Neural progenitor cell (in vitro differentiated cells): ENCODE results near the gene GLIS1. TPM values are rescaled to one million over a fixed set of nuclear protein-coding genes. Genes with fewer than 3 reads are reported as not detected.

ENCODE experiments used
- DNase-seq: peaks from one replicate; pipeline ENCODE4 v3.0.0-alpha.2; 2016; ENCODE audit warnings: low spot score
- H2AFZ ChIP-seq: fragments of 200-600 bp; sonication (generic); replicated peaks from 2 replicates; pipeline ENCODE4 v1.6.1; 2016; ENCODE audit warnings: antibody characterized with exemption
- H3F3A ChIP-seq: fragments of 200-600 bp; sonication (generic); 2 replicates; pipeline ENCODE4 v1.6.1; 2016; ENCODE audit warnings: antibody characterized with exemption, low read depth
- H3K27ac ChIP-seq: fragments of 200-600 bp; sonication (generic); 2 replicates; pipeline ENCODE4 v1.5.1; 2016; ENCODE audit warnings: mild to moderate bottlenecking
- H3K27me3 ChIP-seq: fragments of 200-600 bp; sonication (generic); 2 replicates; pipeline ENCODE4 v1.6.1; 2016; ENCODE audit warnings: mild to moderate bottlenecking, moderate library complexity
- H3K36me3 ChIP-seq: fragments of 200-600 bp; sonication (generic); 2 replicates; pipeline ENCODE4 v1.5.1; 2016
- H3K4me1 ChIP-seq: fragments of 200-600 bp; sonication (generic); 2 replicates; pipeline ENCODE4 v1.6.1; 2016; ENCODE audit warnings: mixed run types
- H3K4me2 ChIP-seq: fragments of 200-600 bp; sonication (generic); 2 replicates; pipeline ENCODE4 v1.6.1; 2016
- H3K4me3 ChIP-seq: fragments of 200-600 bp; sonication (generic); 2 replicates; pipeline ENCODE4 v1.5.1; 2016
- H3K79me2 ChIP-seq: fragments of 200-600 bp; sonication (generic); 2 replicates; pipeline ENCODE4 v1.6.1; 2016; ENCODE audit warnings: low read depth
- H3K9ac ChIP-seq: fragments of 200-600 bp; sonication (generic); 2 replicates; pipeline ENCODE4 v1.6.1; 2016
- H3K9me3 ChIP-seq: fragments of 200-600 bp; sonication (generic); 2 replicates; pipeline ENCODE4 v1.5.1; 2016; ENCODE audit warnings: low read depth
- H4K20me1 ChIP-seq: fragments of 200-600 bp; sonication (generic); 2 replicates; pipeline ENCODE4 v1.6.1; 2016; ENCODE audit warnings: low read depth
- H3K27ac Mint-ChIP-seq: 3 replicates; pipeline ENCODE4 v1.8.0; 2021; ENCODE audit warnings: mixed read lengths
- H3K27me3 Mint-ChIP-seq: 2 replicates; pipeline ENCODE4 v1.8.0; 2022; ENCODE audit warnings: low read depth, mild to moderate bottlenecking, inconsistent platforms, moderate library complexity, mixed read lengths; ENCODE audit not compliant: insufficient read depth
- H3K36me3 Mint-ChIP-seq: 3 replicates; pipeline ENCODE4 v1.8.0; 2021; ENCODE audit warnings: mixed read lengths
- H3K4me1 Mint-ChIP-seq: 3 replicates; pipeline ENCODE4 v1.8.0; 2021; ENCODE audit warnings: mixed read lengths
- H3K4me3 Mint-ChIP-seq: 3 replicates; pipeline ENCODE4 v1.8.0; 2021; ENCODE audit warnings: mild to moderate bottlenecking, moderate library complexity, mixed read lengths
- H3K9me3 Mint-ChIP-seq: 3 replicates; pipeline ENCODE4 v1.8.0; 2020; ENCODE audit warnings: mixed read lengths
- EZH2 ChIP-seq: fragments of 200-600 bp; sonication (generic); IDR thresholded peaks from 2 replicates; pipeline ENCODE4 v1.6.1; 2017; ENCODE audit warnings: antibody characterized with exemption, mild to moderate bottlenecking, moderate library complexity
- EZH2phosphoT487 ChIP-seq: fragments of 200-600 bp; sonication (generic); IDR thresholded peaks from 2 replicates; pipeline ENCODE4 v1.6.1; 2017; ENCODE audit warnings: antibody characterized with exemption
- total RNA-seq: library from RNA; depleted of rRNA; stranded (reverse); fragments of >200 nt; gene quantifications from 2 replicates; pipeline ENCODE4 v1.2.3, GENCODE V29; 2015; ENCODE audit warnings: low replicate concordance
- TF ChIP-seq, protein P1 (sequence below): fragments of 200-600 bp; sonication (generic); IDR thresholded peaks from 2 replicates; pipeline ENCODE4 v1.5.1; 2017; ENCODE audit warnings: antibody characterized with exemption, mild to moderate bottlenecking

GLIS1 gene
- total RNA-seq, 1 donor from 2014 or later, result not detected

DNA sequence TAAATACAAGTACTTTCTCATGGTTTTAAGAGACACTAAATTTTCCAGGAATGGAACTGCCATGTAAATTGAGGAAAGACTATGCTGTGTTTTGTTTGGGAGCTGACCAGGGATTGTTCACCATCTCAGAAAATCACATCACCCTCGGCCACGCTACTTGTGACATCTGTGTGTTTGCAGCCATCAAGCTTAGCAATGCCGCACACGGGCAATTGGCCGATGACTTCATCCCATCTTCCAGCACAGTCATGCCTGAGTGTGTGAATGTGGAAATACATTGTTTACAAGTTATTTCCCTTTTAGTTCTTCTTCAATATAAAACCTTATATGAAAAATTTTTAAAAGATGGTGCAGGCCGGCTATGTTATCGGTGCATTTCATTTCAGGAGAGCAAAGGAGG is 121.6 kb downstream of the GLIS1 start:
- H2AFZ ChIP-seq, result no peak overlapping the region
- H3K36me3 ChIP-seq, result no peaks in the 10 kb centered on the region
- no peaks in the 10 kb centered on the region for H3K9me3 ChIP-seq
- H3K9ac ChIP-seq, result no peak overlapping the region
- no peaks in the 10 kb centered on the region for H3K4me1 ChIP-seq
- H3K4me2 ChIP-seq, result no peak overlapping the region
- H4K20me1 ChIP-seq, result no peaks in the 10 kb centered on the region
- Mint-ChIP-seq H3K4me3 (no peak overlapping the region), H3K9me3 (no peaks in the 10 kb centered on the region), H3K27me3 (peaks cover 3% of the 10 kb centered on the region), H3K4me1 (no peaks in the 10 kb centered on the region), H3K36me3 (no peaks in the 10 kb centered on the region), H3K27ac (no peak overlapping the region)
- H3K27me3 ChIP-seq, result no peaks in the 10 kb centered on the region
- no peaks in the 10 kb centered on the region for H3K79me2 ChIP-seq
- H3K4me3 ChIP-seq, result no peak overlapping the region
- TF ChIP-seq EZH2phosphoT487 (no peak), EZH2 (no peak)
- TF ChIP-seq, protein P1, sequence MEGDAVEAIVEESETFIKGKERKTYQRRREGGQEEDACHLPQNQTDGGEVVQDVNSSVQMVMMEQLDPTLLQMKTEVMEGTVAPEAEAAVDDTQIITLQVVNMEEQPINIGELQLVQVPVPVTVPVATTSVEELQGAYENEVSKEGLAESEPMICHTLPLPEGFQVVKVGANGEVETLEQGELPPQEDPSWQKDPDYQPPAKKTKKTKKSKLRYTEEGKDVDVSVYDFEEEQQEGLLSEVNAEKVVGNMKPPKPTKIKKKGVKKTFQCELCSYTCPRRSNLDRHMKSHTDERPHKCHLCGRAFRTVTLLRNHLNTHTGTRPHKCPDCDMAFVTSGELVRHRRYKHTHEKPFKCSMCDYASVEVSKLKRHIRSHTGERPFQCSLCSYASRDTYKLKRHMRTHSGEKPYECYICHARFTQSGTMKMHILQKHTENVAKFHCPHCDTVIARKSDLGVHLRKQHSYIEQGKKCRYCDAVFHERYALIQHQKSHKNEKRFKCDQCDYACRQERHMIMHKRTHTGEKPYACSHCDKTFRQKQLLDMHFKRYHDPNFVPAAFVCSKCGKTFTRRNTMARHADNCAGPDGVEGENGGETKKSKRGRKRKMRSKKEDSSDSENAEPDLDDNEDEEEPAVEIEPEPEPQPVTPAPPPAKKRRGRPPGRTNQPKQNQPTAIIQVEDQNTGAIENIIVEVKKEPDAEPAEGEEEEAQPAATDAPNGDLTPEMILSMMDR, result no peak
- H3F3A ChIP-seq, result no peaks in the 10 kb centered on the region
- DNase-seq, result no peak
- H3K27ac ChIP-seq, result no peak overlapping the region

DNA sequence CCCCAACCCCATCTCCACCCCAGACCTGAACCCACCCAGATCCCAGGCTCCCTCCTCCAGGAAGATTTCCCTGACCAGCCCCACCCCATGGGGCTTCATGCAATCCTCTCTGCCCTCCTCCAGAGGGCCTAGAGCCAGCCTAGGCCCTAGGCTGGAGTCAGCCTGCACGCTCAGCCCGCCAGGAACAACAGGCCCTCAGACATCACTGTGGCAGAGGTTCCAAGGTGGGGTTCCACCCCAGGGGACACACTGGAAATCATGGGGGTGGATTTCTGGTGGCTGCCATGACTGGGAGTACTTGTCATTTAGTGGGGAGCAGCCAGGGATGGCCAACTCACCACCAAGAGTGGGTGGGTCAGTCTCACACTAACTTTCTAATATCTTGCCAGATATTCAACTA is 122.0 kb downstream of the GLIS1 start:
- Mint-ChIP-seq H3K36me3 (no peaks in the 10 kb centered on the region), H3K4me3 (no peak overlapping the region), H3K9me3 (peaks cover under 1% of the 10 kb centered on the region), H3K4me1 (no peaks in the 10 kb centered on the region), H3K27me3 (peaks cover 3% of the 10 kb centered on the region), H3K27ac (no peak overlapping the region)
- H3K4me2 ChIP-seq, result no peak overlapping the region
- no peaks in the 10 kb centered on the region for H3K27me3 ChIP-seq
- H2AFZ ChIP-seq, result no peak overlapping the region
- TF ChIP-seq EZH2phosphoT487, result no peak
- TF ChIP-seq, protein P1, result peak; percentile 21
- H3K79me2 ChIP-seq, result no peaks in the 10 kb centered on the region
- peak; percentile 39 for DNase-seq
- H3K9me3 ChIP-seq, result no peaks in the 10 kb centered on the region
- H3K36me3 ChIP-seq, result no peaks in the 10 kb centered on the region
- no peaks in the 10 kb centered on the region for H4K20me1 ChIP-seq
- H3K4me3 ChIP-seq, result no peak overlapping the region
- no peak overlapping the region for H3K9ac ChIP-seq
- H3K27ac ChIP-seq, result no peak overlapping the region
- H3F3A ChIP-seq, result no peaks in the 10 kb centered on the region
- H3K4me1 ChIP-seq, result no peaks in the 10 kb centered on the region

DNA sequence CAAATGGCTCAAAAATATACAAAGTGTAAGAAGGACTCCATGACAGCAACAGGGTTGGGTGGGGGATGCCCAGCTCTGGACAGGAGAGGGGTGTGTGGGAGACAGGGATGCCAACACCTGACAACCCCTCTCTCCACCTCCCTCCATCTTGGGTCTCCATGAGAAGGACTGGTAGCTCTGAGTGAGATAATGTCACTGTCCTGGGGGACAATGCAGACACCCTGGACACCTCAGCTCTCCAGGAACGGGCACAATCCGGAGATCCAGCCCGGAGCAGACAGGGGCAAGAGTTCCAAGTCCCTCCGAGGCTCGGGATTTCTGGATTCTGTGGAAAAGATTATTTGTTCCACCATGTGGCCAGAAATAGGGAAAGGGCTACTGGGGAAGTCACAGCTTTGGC is 122.5 kb downstream of the GLIS1 start:
- no peaks in the 10 kb centered on the region for H3F3A ChIP-seq
- no peaks in the 10 kb centered on the region for H3K36me3 ChIP-seq
- no peaks in the 10 kb centered on the region for H4K20me1 ChIP-seq
- DNase-seq, result no peak
- H3K9me3 ChIP-seq, result no peaks in the 10 kb centered on the region
- Mint-ChIP-seq H3K27ac (no peak overlapping the region), H3K4me3 (no peak overlapping the region), H3K27me3 (peaks cover 3% of the 10 kb centered on the region), H3K36me3 (no peaks in the 10 kb centered on the region), H3K4me1 (no peaks in the 10 kb centered on the region), H3K9me3 (peaks cover 5% of the 10 kb centered on the region)
- H2AFZ ChIP-seq, result no peak overlapping the region
- H3K27me3 ChIP-seq, result no peaks in the 10 kb centered on the region
- no peak overlapping the region for H3K4me3 ChIP-seq
- TF ChIP-seq EZH2, result no peak
- TF ChIP-seq EZH2phosphoT487, result no peak
- TF ChIP-seq, protein P1, result no peak
- no peaks in the 10 kb centered on the region for H3K4me1 ChIP-seq
- no peak overlapping the region for H3K27ac ChIP-seq
- no peak overlapping the region for H3K4me2 ChIP-seq
- no peak overlapping the region for H3K9ac ChIP-seq
- no peaks in the 10 kb centered on the region for H3K79me2 ChIP-seq

DNA sequence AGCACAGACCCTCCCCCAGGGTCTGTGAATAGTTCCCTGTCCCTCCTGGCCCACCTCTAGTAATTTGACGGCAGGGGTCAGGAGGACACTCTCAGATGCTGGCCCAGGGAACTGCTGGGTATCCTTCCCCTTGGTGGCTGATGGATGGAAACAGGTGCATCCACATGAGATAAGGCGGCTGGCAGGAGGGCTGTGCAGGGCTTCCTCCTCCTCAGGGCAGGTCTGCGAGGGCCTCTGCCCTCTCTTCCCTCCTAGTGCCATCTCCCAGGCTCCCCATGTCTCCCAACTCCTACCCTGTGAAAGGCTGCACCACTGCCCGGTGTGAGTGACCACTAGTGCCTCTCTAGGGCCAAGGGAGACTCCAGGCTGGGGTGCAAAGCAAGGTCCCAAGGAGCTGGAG is 123.9 kb downstream of the GLIS1 start:
- no peak overlapping the region for H3K9ac ChIP-seq
- H3K27ac ChIP-seq, result no peak overlapping the region
- no peak overlapping the region for H3K4me3 ChIP-seq
- no peak overlapping the region for H3K4me2 ChIP-seq
- H3K27me3 ChIP-seq, result no peaks in the 10 kb centered on the region
- H3K9me3 ChIP-seq, result peaks cover 5% of the 10 kb centered on the region
- Mint-ChIP-seq H3K36me3 (peaks cover 1% of the 10 kb centered on the region), H3K27me3 (peaks cover 3% of the 10 kb centered on the region), H3K4me3 (no peak overlapping the region), H3K9me3 (peaks cover 18% of the 10 kb centered on the region), H3K4me1 (no peaks in the 10 kb centered on the region), H3K27ac (no peak overlapping the region)
- H3F3A ChIP-seq, result no peaks in the 10 kb centered on the region
- H3K79me2 ChIP-seq, result no peaks in the 10 kb centered on the region
- no peak for DNase-seq
- H2AFZ ChIP-seq, result no peak overlapping the region
- H3K4me1 ChIP-seq, result no peaks in the 10 kb centered on the region
- TF ChIP-seq, protein P1, result no peak
- no peak for TF ChIP-seq EZH2phosphoT487
- TF ChIP-seq EZH2, result no peak
- H3K36me3 ChIP-seq, result no peaks in the 10 kb centered on the region
- no peaks in the 10 kb centered on the region for H4K20me1 ChIP-seq
